GM12878 (cell line): ENCODE data around the gene SFSWAP. TPM values are rescaled to one million over a fixed set of nuclear protein-coding genes. Genes with fewer than 3 reads are reported as not detected.

Experiments used
- ATAC-seq: fragments of 200-7000 bp; cut with Tn5 transposase; 3 replicates; pipeline ENCODE4 v1.9.1; 2020; ENCODE audit warnings: mild to moderate bottlenecking, moderate library complexity
- BruUV-seq: library from RNA; stranded (reverse); fragments of 400-500 nt; replicated peaks from 2 replicates; lab custom pipeline; 2021; lab: Mats Ljungman, UMichigan
- CTCF ChIA-PET: fragments of 300-600 bp; sonication (Branson Sonifier 250); formaldehyde crosslinking; extraction: SDS; loops from one replicate; lab custom pipeline; 2021; ENCODE audit warnings: inconsistent platforms; lab: Yijun Ruan, JAX
- POLR2A ChIA-PET: fragments of 350-600 bp; formaldehyde crosslinking; extraction: SDS; loops from one replicate; lab custom pipeline; 2021; ENCODE audit warnings: inconsistent platforms; lab: Charles Lee
- RAD21 ChIA-PET: fragments of 300-600 bp; sonication (Branson Sonifier 250); formaldehyde crosslinking; loops from one replicate; lab custom pipeline; 2023; ENCODE audit warnings: antibody characterized with exemption; ENCODE audit not compliant: unreplicated experiment; lab: Charles Lee
- SMC1A ChIA-PET: fragments of 300-600 bp; sonication (Branson Sonifier 250); formaldehyde crosslinking; loops from one replicate; lab custom pipeline; 2023; ENCODE audit not compliant: unreplicated experiment, uncharacterized antibody; lab: Charles Lee
- DNase-seq: peaks from one replicate; pipeline ENCODE4 v3.0.0-alpha.2; 2011; ENCODE audit warnings: low read depth, low spot score
- FAIRE-seq: peaks from 3 replicates; lab custom pipeline; 2011; peaks lifted over from hg19 to GRCh38; lab: Jason Lieb, UNC
- H2AFZ ChIP-seq: 2 replicates; pipeline ENCODE4 v1.6.0; 2011; ENCODE audit warnings: low read depth, low read length, control low read depth; ENCODE audit not compliant: control insufficient read depth
- H3K27ac ChIP-seq: 2 replicates; pipeline ENCODE4 v1.5.1; 2011; ENCODE audit warnings: control low read depth; ENCODE audit not compliant: control insufficient read depth, insufficient read depth
- H3K27me3 ChIP-seq, 2 experiments: replicated peaks in 1 of 2; 2 replicates each; pipeline versions ENCODE4 v1.6.0 to v1.6.1; 2011; ENCODE audit warnings: low read length in 1 of 2; ENCODE audit not compliant: control insufficient read depth in 2 of 2, insufficient read depth in 2 of 2
- H3K36me3 ChIP-seq, 2 experiments: 2 replicates each; pipeline ENCODE4 v1.5.1; 2011; ENCODE audit warnings: low read length in 1 of 2; ENCODE audit not compliant: control insufficient read depth in 2 of 2, insufficient read depth in 2 of 2
- H3K4me1 ChIP-seq: 2 replicates; pipeline ENCODE4 v1.6.1; 2011; ENCODE audit warnings: mild to moderate bottlenecking, low read length, moderate library complexity, mixed read lengths; ENCODE audit not compliant: control insufficient read depth, insufficient read depth
- H3K4me2 ChIP-seq: 2 replicates; pipeline ENCODE4 v1.6.0; 2011; ENCODE audit warnings: control low read depth; ENCODE audit not compliant: control insufficient read depth, insufficient read depth
- H3K4me3 ChIP-seq: fragments of 200-600 bp; sonication (generic); 2 replicates; pipeline ENCODE4 v1.5.1; 2016
- H3K79me2 ChIP-seq: 2 replicates; pipeline ENCODE4 v1.6.0; 2011; ENCODE audit warnings: low read length; ENCODE audit not compliant: control insufficient read depth, insufficient read depth
- H3K9ac ChIP-seq: 2 replicates; pipeline ENCODE4 v1.8.0; 2011; ENCODE audit warnings: low read length, control low read depth, mixed read lengths; ENCODE audit not compliant: control insufficient read depth, insufficient read depth
- H3K9me3 ChIP-seq: replicated peaks from 3 replicates; pipeline ENCODE4 v1.5.1; 2011; ENCODE audit warnings: mild to moderate bottlenecking, low read length; ENCODE audit not compliant: control insufficient read depth, insufficient read depth
- H4K20me1 ChIP-seq: 2 replicates; pipeline ENCODE4 v1.6.0; 2011; ENCODE audit not compliant: control insufficient read depth, insufficient read depth
- CREB1 ChIP-seq: IDR thresholded peaks from 2 replicates; pipeline ENCODE4 v1.6.1; 2012; ENCODE audit warnings: low read depth, mild to moderate bottlenecking, inconsistent platforms
- GATAD2B ChIP-seq: fragments of 450-650 bp; conservative IDR thresholded peaks from 2 replicates; pipeline ENCODE4 v1.6.1; 2017; ENCODE audit warnings: low read depth, mild to moderate bottlenecking, moderate library complexity
- HCFC1 ChIP-seq: fragments of 150-350 bp; IDR thresholded peaks from 2 replicates; pipeline ENCODE4 v1.6.1; 2014; ENCODE audit warnings: low read length
- IRF4 ChIP-seq: IDR thresholded peaks from 2 replicates; pipeline ENCODE4 v1.6.1; 2011; ENCODE audit warnings: low read depth, low read length
- JUNB ChIP-seq: IDR thresholded peaks from 2 replicates; pipeline ENCODE4 v1.6.1; 2016; ENCODE audit warnings: antibody characterized with exemption, mild to moderate bottlenecking
- LARP7 ChIP-seq: fragments of 450-650 bp; IDR thresholded peaks from 2 replicates; pipeline ENCODE4 v1.6.1; 2017; ENCODE audit warnings: mild to moderate bottlenecking
- POU2F2 ChIP-seq: IDR thresholded peaks from 3 replicates; pipeline ENCODE4 v1.6.1; 2011; ENCODE audit warnings: low read depth, mild to moderate bottlenecking, low read length, borderline replicate concordance
- RELA ChIP-seq: fragments of 450-650 bp; IDR thresholded peaks from 2 replicates; pipeline ENCODE4 v1.8.0; 2014; ENCODE audit warnings: borderline replicate concordance; ENCODE audit not compliant: partially characterized antibody
- SMAD5 ChIP-seq: IDR thresholded peaks from 2 replicates; pipeline ENCODE4 v1.6.1; 2016; ENCODE audit warnings: antibody characterized with exemption, low read depth
- SMC3 ChIP-seq: IDR thresholded peaks from 2 replicates; pipeline ENCODE4 v1.6.1; 2011; ENCODE audit warnings: low read length, improper control_type of control experiment, borderline replicate concordance
- TBL1XR1 ChIP-seq: IDR thresholded peaks from 2 replicates; pipeline ENCODE4 v1.6.1; 2012; ENCODE audit warnings: low read depth, low read length, improper control_type of control experiment
- TCF3 ChIP-seq: IDR thresholded peaks from 2 replicates; pipeline ENCODE4 v1.6.1; 2012; ENCODE audit warnings: low read depth, mild to moderate bottlenecking, low read length, borderline replicate concordance; ENCODE audit not compliant: insufficient read depth
- ZNF24 ChIP-seq: fragments of 450-650 bp; IDR thresholded peaks from 2 replicates; pipeline ENCODE4 v1.6.1; 2017; ENCODE audit warnings: antibody characterized with exemption, mild to moderate bottlenecking
- ZNF384 ChIP-seq: IDR thresholded peaks from 2 replicates; pipeline ENCODE4 v1.6.1; 2012; ENCODE audit warnings: low read depth, mild to moderate bottlenecking, low read length, improper control_type of control experiment, borderline replicate concordance
- WGBS: methylation state at CpG from one replicate; pipeline ENCODE4 v1.1.6; 2016; ENCODE audit warnings: low lambda C conversion rate; ENCODE audit not compliant: insufficient replicate concordance, insufficient coverage; ENCODE audit errors: missing lambda C conversion rate; 5-methylcytosine and 5-hydroxymethylcytosine counted together
- in situ Hi-C: fragments of 300-500 bp; cut with MboI; formaldehyde crosslinking; loops from 9 replicates; pipeline ENCODE4 v1.14.3; 2018; ENCODE audit warnings: mixed read lengths
- intact Hi-C: fragments of 100-400 bp; cut with micrococcal nuclease; formaldehyde crosslinking; loops from one replicate; pipeline ENCODE4 v1.14.2; 2022; ENCODE audit not compliant: unreplicated experiment
- polyA plus RNA-seq, 11 experiments: library from polyadenylated mRNA; depleted of rRNA in 4 of 11; unstranded in 6 of 11; stranded (reverse) in 5 of 11; fragments of >200 nt; fragmentation: Nextera tagmentation in 4 of 11; fragmentation: Illumina TruSeq in 1 of 11; extraction: Ambion mirVana in 4 of 11; extraction: Trizol in 1 of 11; gene quantifications; 1 replicate in 1 of 11; 2 replicates in 10 of 11; pipeline versions ENCODE4 v1.2.1 to v1.2.3, GENCODE V29; 2011 to 2016; ENCODE audit warnings: inconsistent platforms in 2 of 11, missing spikeins in 2 of 11, low read depth in 1 of 11
- total RNA-seq, 4 experiments: library from RNA; depleted of rRNA in 3 of 4; stranded (reverse); fragments of >200 nt in 3 of 4; fragmentation: Illumina TruSeq in 1 of 4; extraction: Trizol in 1 of 4; gene quantifications; 2 replicates each; pipeline versions ENCODE4 v1.2.1 to v1.2.3, GENCODE V29; 2013 to 2021
- TF ChIP-seq, protein P1 (sequence below): fragments of 150-350 bp; IDR thresholded peaks from 2 replicates; pipeline ENCODE4 v1.6.1; 2014; ENCODE audit warnings: mild to moderate bottlenecking, low read depth, low read length
- TF ChIP-seq, protein P2 (sequence below): IDR thresholded peaks from 2 replicates; pipeline ENCODE4 v1.6.1; 2011; ENCODE audit warnings: low read depth, mild to moderate bottlenecking, low read length, moderate library complexity, borderline replicate concordance; ENCODE audit errors: extremely low read depth
- TF ChIP-seq, protein P3 (sequence below): fragments of 450-650 bp; IDR thresholded peaks from 2 replicates; pipeline ENCODE4 v1.6.1; 2017; ENCODE audit warnings: mild to moderate bottlenecking, moderate library complexity
- TF ChIP-seq, protein P4 (sequence below): IDR thresholded peaks from 2 replicates; pipeline ENCODE4 v1.6.1; 2011; ENCODE audit warnings: borderline replicate concordance, low read depth, mild to moderate bottlenecking, moderate library complexity, mixed read lengths, low read length; ENCODE audit not compliant: insufficient read depth; ENCODE audit errors: extremely low read length

The SFSWAP gene
- total and polyA plus RNA-seq, 10 of the 15 experiments (the other 5 are each of a cell fraction or from before 2014, with no cell fraction given), result 1.8 to 48.6 (median 25.0) TPM

DNA sequence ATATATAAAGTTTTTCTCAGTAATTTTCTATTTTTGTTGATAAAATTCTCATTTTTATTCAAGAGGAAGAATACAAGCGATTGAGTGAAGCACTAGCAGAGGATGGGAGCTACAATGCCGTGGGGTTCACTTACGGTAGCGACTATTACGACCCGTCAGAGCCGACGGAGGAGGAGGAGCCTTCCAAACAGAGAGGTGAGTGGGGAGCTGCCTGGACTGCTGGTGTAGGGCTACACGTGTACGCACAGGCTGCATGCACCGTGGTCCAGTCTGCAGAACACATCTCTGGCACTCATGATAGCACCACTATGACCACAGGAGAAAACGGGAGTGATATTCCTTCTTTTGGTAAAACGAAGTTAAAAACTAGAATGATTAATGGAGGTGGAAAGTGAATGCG, 3.9 kb downstream of the SFSWAP start:
- Histone ChIP-seq H3K27ac (no peak overlapping the region), H2AFZ (no peak overlapping the region), H3K36me3 (peaks cover 8 to 40% of the 10 kb centered on the region in 2 experiments), H3K4me1 (peaks cover 12% of the 10 kb centered on the region), H3K4me2 (no peak overlapping the region), H3K27me3 (no peaks in the 10 kb centered on the region), H3K79me2 (peaks cover 28% of the 10 kb centered on the region), H3K4me3 (no peak overlapping the region), H3K9ac (no peak overlapping the region), H4K20me1 (no peaks in the 10 kb centered on the region), H3K9me3 (no peaks in the 10 kb centered on the region; the same call in 2 of the 3 replicates)
- WGBS, result 98% methylated on average over 14 of the region's 14 CpGs
- FAIRE-seq (no peak), ATAC-seq (no peak), DNase-seq (no peak)
- CTCF ChIA-PET, result no interaction called here
- TF ChIP-seq HCFC1 (no peak), CREB1 (no peak), POU2F2 (no peak), GATAD2B (no peak), ZNF24 (no peak), IRF4 (no peak), TBL1XR1 (no peak), LARP7 (no peak), ZNF384 (no peak), SMAD5 (no peak), TCF3 (no peak), RELA (no peak), SMC3 (no peak), JUNB (no peak)
- TF ChIP-seq, protein P1, sequence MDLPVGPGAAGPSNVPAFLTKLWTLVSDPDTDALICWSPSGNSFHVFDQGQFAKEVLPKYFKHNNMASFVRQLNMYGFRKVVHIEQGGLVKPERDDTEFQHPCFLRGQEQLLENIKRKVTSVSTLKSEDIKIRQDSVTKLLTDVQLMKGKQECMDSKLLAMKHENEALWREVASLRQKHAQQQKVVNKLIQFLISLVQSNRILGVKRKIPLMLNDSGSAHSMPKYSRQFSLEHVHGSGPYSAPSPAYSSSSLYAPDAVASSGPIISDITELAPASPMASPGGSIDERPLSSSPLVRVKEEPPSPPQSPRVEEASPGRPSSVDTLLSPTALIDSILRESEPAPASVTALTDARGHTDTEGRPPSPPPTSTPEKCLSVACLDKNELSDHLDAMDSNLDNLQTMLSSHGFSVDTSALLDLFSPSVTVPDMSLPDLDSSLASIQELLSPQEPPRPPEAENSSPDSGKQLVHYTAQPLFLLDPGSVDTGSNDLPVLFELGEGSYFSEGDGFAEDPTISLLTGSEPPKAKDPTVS, result no peak
- TF ChIP-seq, protein P2, sequence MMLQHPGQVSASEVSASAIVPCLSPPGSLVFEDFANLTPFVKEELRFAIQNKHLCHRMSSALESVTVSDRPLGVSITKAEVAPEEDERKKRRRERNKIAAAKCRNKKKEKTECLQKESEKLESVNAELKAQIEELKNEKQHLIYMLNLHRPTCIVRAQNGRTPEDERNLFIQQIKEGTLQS, result no peak
- TF ChIP-seq, protein P3, sequence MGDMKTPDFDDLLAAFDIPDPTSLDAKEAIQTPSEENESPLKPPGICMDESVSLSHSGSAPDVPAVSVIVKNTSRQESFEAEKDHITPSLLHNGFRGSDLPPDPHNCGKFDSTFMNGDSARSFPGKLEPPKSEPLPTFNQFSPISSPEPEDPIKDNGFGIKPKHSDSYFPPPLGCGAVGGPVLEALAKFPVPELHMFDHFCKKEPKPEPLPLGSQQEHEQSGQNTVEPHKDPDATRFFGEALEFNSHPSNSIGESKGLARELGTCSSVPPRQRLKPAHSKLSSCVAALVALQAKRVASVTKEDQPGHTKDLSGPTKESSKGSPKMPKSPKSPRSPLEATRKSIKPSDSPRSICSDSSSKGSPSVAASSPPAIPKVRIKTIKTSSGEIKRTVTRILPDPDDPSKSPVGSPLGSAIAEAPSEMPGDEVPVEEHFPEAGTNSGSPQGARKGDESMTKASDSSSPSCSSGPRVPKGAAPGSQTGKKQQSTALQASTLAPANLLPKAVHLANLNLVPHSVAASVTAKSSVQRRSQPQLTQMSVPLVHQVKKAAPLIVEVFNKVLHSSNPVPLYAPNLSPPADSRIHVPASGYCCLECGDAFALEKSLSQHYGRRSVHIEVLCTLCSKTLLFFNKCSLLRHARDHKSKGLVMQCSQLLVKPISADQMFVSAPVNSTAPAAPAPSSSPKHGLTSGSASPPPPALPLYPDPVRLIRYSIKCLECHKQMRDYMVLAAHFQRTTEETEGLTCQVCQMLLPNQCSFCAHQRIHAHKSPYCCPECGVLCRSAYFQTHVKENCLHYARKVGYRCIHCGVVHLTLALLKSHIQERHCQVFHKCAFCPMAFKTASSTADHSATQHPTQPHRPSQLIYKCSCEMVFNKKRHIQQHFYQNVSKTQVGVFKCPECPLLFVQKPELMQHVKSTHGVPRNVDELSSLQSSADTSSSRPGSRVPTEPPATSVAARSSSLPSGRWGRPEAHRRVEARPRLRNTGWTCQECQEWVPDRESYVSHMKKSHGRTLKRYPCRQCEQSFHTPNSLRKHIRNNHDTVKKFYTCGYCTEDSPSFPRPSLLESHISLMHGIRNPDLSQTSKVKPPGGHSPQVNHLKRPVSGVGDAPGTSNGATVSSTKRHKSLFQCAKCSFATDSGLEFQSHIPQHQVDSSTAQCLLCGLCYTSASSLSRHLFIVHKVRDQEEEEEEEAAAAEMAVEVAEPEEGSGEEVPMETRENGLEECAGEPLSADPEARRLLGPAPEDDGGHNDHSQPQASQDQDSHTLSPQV, result no peak
- TF ChIP-seq, protein P4, sequence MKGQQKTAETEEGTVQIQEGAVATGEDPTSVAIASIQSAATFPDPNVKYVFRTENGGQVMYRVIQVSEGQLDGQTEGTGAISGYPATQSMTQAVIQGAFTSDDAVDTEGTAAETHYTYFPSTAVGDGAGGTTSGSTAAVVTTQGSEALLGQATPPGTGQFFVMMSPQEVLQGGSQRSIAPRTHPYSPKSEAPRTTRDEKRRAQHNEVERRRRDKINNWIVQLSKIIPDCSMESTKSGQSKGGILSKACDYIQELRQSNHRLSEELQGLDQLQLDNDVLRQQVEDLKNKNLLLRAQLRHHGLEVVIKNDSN, result no peak
- SMC1A ChIA-PET, result no interaction called here
- in situ Hi-C loops, result no loop called here
- RAD21 ChIA-PET, result no interaction called here
- no TSS peak for BruUV-seq
- intact Hi-C loops, result no loop called here
- POLR2A ChIA-PET, result no interaction called here
